DMS53 (cell line): ENCODE results near the gene C19orf53.

Source experiments
- DNase-seq: peaks from one replicate; lab custom pipeline; 2025; lab: John Stamatoyannopoulos, UW

C19orf53 gene

GRCh38 chr19:13826652-13827235, 52.5 kb downstream of the C19orf53 start:
- DNase-seq, result no peak

GRCh38 chr19:13827656-13828055, 53.4 kb downstream of the C19orf53 start:
- no peak for DNase-seq
